NB4 (cell line): ENCODE data around the gene WLS.

Experiments used
- DNase-seq: peaks from one replicate; pipeline ENCODE4 v3.0.0; 2010; ENCODE audit warnings: low read depth
- H3K4me3 ChIP-seq: one replicate; pipeline ENCODE4 v1.5.1; 2011; ENCODE audit warnings: mild to moderate bottlenecking, low read depth, low read length, moderate library complexity
- CTCF ChIP-seq: IDR thresholded peaks from one replicate; pipeline ENCODE4 v1.5.1; 2012; ENCODE audit warnings: low read depth, low read length
- MAX ChIP-seq: IDR thresholded peaks from 2 replicates; pipeline ENCODE4 v1.6.1; 2011; ENCODE audit warnings: low read depth, low read length
- MYC ChIP-seq: IDR thresholded peaks from 2 replicates; pipeline ENCODE4 v1.6.1; 2011; ENCODE audit warnings: low read depth, low read length
- POLR2A ChIP-seq: IDR thresholded peaks from 2 replicates; pipeline ENCODE4 v1.6.1; 2011; ENCODE audit warnings: mild to moderate bottlenecking; ENCODE audit not compliant: insufficient read length; ENCODE audit errors: extremely low read depth

The WLS gene

GRCh38 chr1:68210829-68211228 is 21.5 kb downstream of the WLS start:
- TF ChIP-seq MYC (no peak), POLR2A (no peak), MAX (no peak), CTCF (no peak)
- no peak for DNase-seq
- H3K4me3 ChIP-seq: no peak overlapping the region

GRCh38 chr1:68210027-68210426 is 22.3 kb downstream of the WLS start:
- TF ChIP-seq MAX: no peak
- DNase-seq: no peak
- H3K4me3 ChIP-seq: no peak overlapping the region

- H3K4me3 ChIP-seq: no peak overlapping the region
- no peak for DNase-seq
- TF ChIP-seq CTCF: no peak
- no peak for TF ChIP-seq POLR2A
- TF ChIP-seq MYC: no peak
- no peak for TF ChIP-seq MAX
These were observed 25.3 kb downstream of the WLS start for GRCh38 chr1:68206848-68207689.

- no peak for DNase-seq
- TF ChIP-seq CTCF (no peak), MAX (no peak), MYC (no peak), POLR2A (no peak)
These were observed 26.4 kb downstream of the WLS start for GRCh38 chr1:68205794-68206358.

GRCh38 chr1:68204977-68205630 is 27.2 kb downstream of the WLS start:
- no peak for DNase-seq
- TF ChIP-seq MYC: no peak
- no peak for TF ChIP-seq CTCF
- no peak for TF ChIP-seq POLR2A
- no peak for TF ChIP-seq MAX

More at GRCh38 chr1:68205794-68206358, 26.4 kb downstream of the WLS start:
- no peak overlapping the region for H3K4me3 ChIP-seq

GRCh38 chr1:68202239-68202832 is 30.0 kb downstream of the WLS start:
- no peak overlapping the region for H3K4me3 ChIP-seq
- DNase-seq: no peak
- TF ChIP-seq MAX (no peak), POLR2A (no peak), MYC (no peak), CTCF (no peak)

More at GRCh38 chr1:68204977-68205630, 27.2 kb downstream of the WLS start:
- H3K4me3 ChIP-seq: no peak overlapping the region
